ENCODE results near the gene GABRG3. TPM values are rescaled to one million over a fixed set of nuclear protein-coding genes. Genes with fewer than 3 reads are reported as not detected.
A peak's percentile ranks its signal among the peaks of the same experiment; 100 is the strongest.

Gene GABRG3
- total RNA-seq, 1 donor from 2014 or later: 0.24 TPM

DNA sequence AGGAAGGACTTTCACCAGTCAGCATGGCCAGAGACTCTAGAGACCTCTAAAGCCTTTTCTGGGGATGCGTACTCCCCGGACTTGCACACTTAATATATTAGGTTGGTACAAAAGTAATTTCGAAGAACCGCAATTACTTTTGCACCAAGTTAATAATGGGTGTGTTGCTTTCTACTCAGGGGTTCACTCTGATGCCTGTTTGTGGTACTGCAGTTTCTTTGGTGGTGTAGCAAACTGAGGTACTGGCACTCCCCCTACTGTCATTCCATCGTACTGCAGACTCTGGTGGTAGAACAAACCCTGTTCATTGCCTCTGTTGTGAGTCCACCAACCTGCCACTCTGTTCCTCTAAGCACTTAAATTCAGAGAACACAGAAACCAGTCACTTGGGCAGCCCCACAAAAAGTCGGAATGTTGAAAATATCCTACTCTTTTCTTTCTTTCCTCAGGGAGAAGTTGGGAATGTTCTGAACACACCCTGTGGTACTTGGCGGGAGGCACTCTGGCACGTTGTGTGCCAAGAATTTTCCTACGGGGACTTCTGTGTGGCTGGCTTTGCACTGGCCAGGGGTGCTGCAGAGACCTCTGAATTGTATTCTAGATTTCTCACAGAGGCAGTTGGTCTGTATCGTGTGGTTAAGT, 46.3 kb downstream of the GABRG3 start:
- Mint-ChIP-seq H3K36me3 (ENCODE audit: insufficient read depth) (no peaks in the 10 kb centered on the region), H3K4me1 (ENCODE audit: low read depth) (no peaks in the 10 kb centered on the region), H3K27ac (no peak overlapping the region), H3K4me3 (ENCODE audit: low read depth) (no peak overlapping the region), H3K9me3 (ENCODE audit: low read depth) (no peaks in the 10 kb centered on the region), H3K27me3 (peaks cover 8% of the 10 kb centered on the region)
- TF ChIP-seq, protein P1, sequence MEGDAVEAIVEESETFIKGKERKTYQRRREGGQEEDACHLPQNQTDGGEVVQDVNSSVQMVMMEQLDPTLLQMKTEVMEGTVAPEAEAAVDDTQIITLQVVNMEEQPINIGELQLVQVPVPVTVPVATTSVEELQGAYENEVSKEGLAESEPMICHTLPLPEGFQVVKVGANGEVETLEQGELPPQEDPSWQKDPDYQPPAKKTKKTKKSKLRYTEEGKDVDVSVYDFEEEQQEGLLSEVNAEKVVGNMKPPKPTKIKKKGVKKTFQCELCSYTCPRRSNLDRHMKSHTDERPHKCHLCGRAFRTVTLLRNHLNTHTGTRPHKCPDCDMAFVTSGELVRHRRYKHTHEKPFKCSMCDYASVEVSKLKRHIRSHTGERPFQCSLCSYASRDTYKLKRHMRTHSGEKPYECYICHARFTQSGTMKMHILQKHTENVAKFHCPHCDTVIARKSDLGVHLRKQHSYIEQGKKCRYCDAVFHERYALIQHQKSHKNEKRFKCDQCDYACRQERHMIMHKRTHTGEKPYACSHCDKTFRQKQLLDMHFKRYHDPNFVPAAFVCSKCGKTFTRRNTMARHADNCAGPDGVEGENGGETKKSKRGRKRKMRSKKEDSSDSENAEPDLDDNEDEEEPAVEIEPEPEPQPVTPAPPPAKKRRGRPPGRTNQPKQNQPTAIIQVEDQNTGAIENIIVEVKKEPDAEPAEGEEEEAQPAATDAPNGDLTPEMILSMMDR (IDR thresholded peaks at IDR 0.05; ENCODE audit: unreplicated experiment): peak; percentile 95
- DNase-seq (ENCODE audit: low spot score, unreplicated experiment): peak; percentile 64

DNA sequence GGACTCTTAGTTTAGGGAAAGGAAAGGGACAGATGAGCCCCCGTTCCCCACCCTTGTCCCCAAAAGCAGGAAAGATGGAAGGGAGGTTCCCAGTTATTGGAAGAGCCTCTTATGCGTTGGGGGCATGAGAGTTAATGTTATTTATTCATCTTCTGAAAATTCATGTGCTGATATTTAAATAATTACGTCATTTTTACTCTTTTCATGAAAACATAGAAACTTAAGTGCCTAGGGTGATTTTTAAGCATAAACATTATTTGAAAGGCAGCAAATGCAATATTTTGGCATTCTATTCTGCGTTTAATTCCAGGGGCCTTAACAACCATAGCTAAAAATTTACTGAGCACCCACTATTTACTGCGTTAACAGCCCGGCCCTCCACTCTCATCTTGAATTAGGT, 48.7 kb downstream of the GABRG3 start:
- peaks cover 12% of the 10 kb centered on the region for H3K27me3 Mint-ChIP-seq
- TF ChIP-seq, protein P1 (IDR thresholded peaks at IDR 0.05; ENCODE audit: unreplicated experiment): no peak
- no peak overlapping the region for H3K4me3 Mint-ChIP-seq (ENCODE audit: low read depth)
- DNase-seq (ENCODE audit: low spot score, unreplicated experiment): no peak
- no peak overlapping the region for H3K27ac Mint-ChIP-seq
- H3K4me1 Mint-ChIP-seq (ENCODE audit: low read depth): no peaks in the 10 kb centered on the region
- no peaks in the 10 kb centered on the region for H3K36me3 Mint-ChIP-seq (ENCODE audit: insufficient read depth)
- H3K9me3 Mint-ChIP-seq (ENCODE audit: low read depth): no peaks in the 10 kb centered on the region

DNA sequence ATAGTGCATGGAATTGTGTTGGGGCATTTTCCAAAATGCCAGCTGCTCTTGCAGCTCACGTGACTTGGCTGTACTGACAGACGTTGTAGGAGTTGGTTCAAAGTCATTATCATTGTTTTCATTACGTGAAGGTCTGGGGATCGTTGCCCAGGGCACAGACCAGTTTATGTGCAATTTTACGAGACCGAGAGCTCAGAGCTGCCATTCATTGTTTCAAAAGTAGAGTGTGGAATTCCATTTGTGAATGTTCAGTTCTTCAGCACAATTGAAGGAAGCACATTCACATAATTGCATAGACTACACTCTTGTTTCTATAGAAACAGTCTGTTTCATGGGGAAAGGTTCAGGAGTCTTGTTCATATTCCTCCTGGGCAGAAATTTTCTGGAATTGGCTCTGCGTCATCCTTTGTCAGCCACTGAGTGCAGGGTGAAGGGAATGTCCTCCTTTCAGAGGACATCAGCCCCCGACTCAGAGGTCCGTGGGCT, 54.5 kb downstream of the GABRG3 start:
- no peak for DNase-seq (ENCODE audit: low spot score, unreplicated experiment)
- no peaks in the 10 kb centered on the region for H3K36me3 Mint-ChIP-seq (ENCODE audit: insufficient read depth)
- no peaks in the 10 kb centered on the region for H3K4me1 Mint-ChIP-seq (ENCODE audit: low read depth)
- H3K27ac Mint-ChIP-seq: no peak overlapping the region
- no peak overlapping the region for H3K4me3 Mint-ChIP-seq (ENCODE audit: low read depth)
- H3K27me3 Mint-ChIP-seq: peaks cover 14% of the 10 kb centered on the region
- TF ChIP-seq, protein P1 (IDR thresholded peaks at IDR 0.05; ENCODE audit: unreplicated experiment): no peak
- H3K9me3 Mint-ChIP-seq (ENCODE audit: low read depth): no peaks in the 10 kb centered on the region

DNA sequence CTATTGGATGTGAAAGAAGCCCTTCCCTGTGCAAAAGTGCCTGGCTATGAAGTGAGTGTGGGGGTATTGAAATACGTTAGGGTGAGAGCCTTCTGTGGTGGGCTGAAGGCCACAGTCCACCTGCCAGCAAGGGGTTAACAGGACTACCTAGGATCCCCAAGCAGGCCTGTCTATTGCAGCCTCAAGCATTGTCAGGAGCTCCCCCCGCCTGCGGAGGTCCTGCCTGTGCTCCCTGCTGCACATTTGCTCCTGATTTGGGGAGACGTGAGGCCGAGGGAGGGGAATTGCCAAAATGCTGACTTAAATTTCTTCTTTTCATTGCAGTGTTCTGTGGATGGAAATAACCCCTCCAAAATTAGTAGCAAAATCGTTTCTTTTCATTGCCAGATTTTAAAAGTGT, 56.2 kb downstream of the GABRG3 start:
- Mint-ChIP-seq H3K9me3 (ENCODE audit: low read depth) (peaks cover 3% of the 10 kb centered on the region), H3K27me3 (peaks cover 14% of the 10 kb centered on the region), H3K27ac (no peak overlapping the region), H3K4me1 (ENCODE audit: low read depth) (no peaks in the 10 kb centered on the region), H3K4me3 (ENCODE audit: low read depth) (no peak overlapping the region), H3K36me3 (ENCODE audit: insufficient read depth) (no peaks in the 10 kb centered on the region)
- TF ChIP-seq, protein P1 (IDR thresholded peaks at IDR 0.05; ENCODE audit: unreplicated experiment): no peak
- DNase-seq (ENCODE audit: low spot score, unreplicated experiment): no peak

- Mint-ChIP-seq H3K4me1 (ENCODE audit: low read depth) (no peaks in the 10 kb centered on the region), H3K36me3 (ENCODE audit: insufficient read depth) (no peaks in the 10 kb centered on the region), H3K27ac (no peak overlapping the region), H3K9me3 (ENCODE audit: low read depth) (peaks cover 3% of the 10 kb centered on the region), H3K4me3 (ENCODE audit: low read depth) (no peak overlapping the region), H3K27me3 (peaks cover 10% of the 10 kb centered on the region)
- no peak for DNase-seq (ENCODE audit: low spot score, unreplicated experiment)
- TF ChIP-seq, protein P1 (IDR thresholded peaks at IDR 0.05; ENCODE audit: unreplicated experiment): no peak
These were observed 58.0 kb downstream of the GABRG3 start for GRCh38 chr15:27028858-27029477.
